Hepatocyte (in vitro differentiated cells): Measurements from ENCODE around the gene SLC25A48. TPM values are rescaled to one million over a fixed set of nuclear protein-coding genes. Genes with fewer than 3 reads are reported as not detected.

Experiments
- DNase-seq: peaks from one replicate; pipeline ENCODE4 v3.0.0-alpha.2; 2016; ENCODE audit warnings: low spot score
- H2AFZ ChIP-seq: fragments of 200-600 bp; sonication (generic); 2 replicates; pipeline ENCODE4 v1.6.0; 2016; ENCODE audit warnings: antibody characterized with exemption, mild to moderate bottlenecking
- H3K27ac ChIP-seq: fragments of 200-600 bp; sonication (generic); 2 replicates; pipeline ENCODE4 v1.5.1; 2016; ENCODE audit warnings: mild to moderate bottlenecking
- H3K27me3 ChIP-seq: fragments of 200-600 bp; sonication (generic); 2 replicates; pipeline ENCODE4 v1.6.1; 2016
- H3K36me3 ChIP-seq: fragments of 200-600 bp; sonication (generic); replicated peaks from 2 replicates; pipeline ENCODE4 v1.5.1; 2016; ENCODE audit warnings: low read depth; ENCODE audit not compliant: insufficient read depth
- H3K4me1 ChIP-seq: fragments of 200-600 bp; sonication (generic); 2 replicates; pipeline ENCODE4 v1.5.1; 2016; ENCODE audit warnings: mild to moderate bottlenecking, moderate library complexity; ENCODE audit not compliant: insufficient read depth
- H3K4me2 ChIP-seq: fragments of 200-600 bp; sonication (generic); 2 replicates; pipeline ENCODE4 v1.6.0; 2016
- H3K4me3 ChIP-seq: fragments of 200-600 bp; sonication (generic); 2 replicates; pipeline ENCODE4 v1.5.1; 2016; ENCODE audit warnings: mild to moderate bottlenecking
- H3K79me2 ChIP-seq: fragments of 200-600 bp; sonication (generic); 2 replicates; pipeline ENCODE4 v1.6.0; 2017; ENCODE audit warnings: mild to moderate bottlenecking
- H3K9me2 ChIP-seq: fragments of 200-600 bp; sonication (generic); replicated peaks from 2 replicates; pipeline ENCODE4 v1.6.0; 2017; ENCODE audit warnings: mild to moderate bottlenecking; ENCODE audit not compliant: insufficient read depth
- H3K9me3 ChIP-seq: fragments of 200-600 bp; sonication (generic); 2 replicates; pipeline ENCODE4 v1.5.1; 2016; ENCODE audit warnings: low read depth, mild to moderate bottlenecking
- H4K20me1 ChIP-seq: fragments of 200-600 bp; sonication (generic); 2 replicates; pipeline ENCODE4 v1.6.0; 2016; ENCODE audit warnings: mild to moderate bottlenecking; ENCODE audit not compliant: insufficient read depth, poor library complexity, severe bottlenecking
- CTCF ChIP-seq: fragments of 200-600 bp; sonication (generic); IDR thresholded peaks from 2 replicates; pipeline ENCODE4 v1.5.1; 2016; ENCODE audit warnings: antibody characterized with exemption, mild to moderate bottlenecking; ENCODE audit not compliant: poor library complexity
- EZH2 ChIP-seq: fragments of 200-600 bp; sonication (generic); IDR thresholded peaks from 2 replicates; pipeline ENCODE4 v1.6.1; 2016; ENCODE audit warnings: antibody characterized with exemption, mild to moderate bottlenecking, borderline replicate concordance
- EZH2phosphoT487 ChIP-seq: fragments of 200-600 bp; sonication (generic); IDR thresholded peaks from one replicate; pipeline ENCODE4 v1.6.1; 2018; ENCODE audit warnings: antibody characterized with exemption, mild to moderate bottlenecking, low read depth, moderate library complexity; ENCODE audit not compliant: unreplicated experiment, severe bottlenecking
- WGBS: methylation state at CpG from one replicate; pipeline ENCODE4 v1.1.6; 2016; ENCODE audit warnings: low lambda C conversion rate; ENCODE audit errors: missing lambda C conversion rate; 5-methylcytosine and 5-hydroxymethylcytosine counted together
- polyA plus RNA-seq: library from polyadenylated mRNA; unstranded; fragments of >200 nt; fragmentation: Nextera tagmentation; extraction: Ambion mirVana; gene quantifications from 2 replicates; pipeline ENCODE4 v1.2.1, GENCODE V29; 2016
- total RNA-seq: library from RNA; depleted of rRNA; stranded (reverse); fragments of >200 nt; gene quantifications from 2 replicates; pipeline ENCODE4 v1.2.3, GENCODE V29; 2014

Gene SLC25A48
- total and polyA plus RNA-seq, 2 experiments from 2014 or later: 0.79 to 1.0 TPM

GRCh38 chr5:135890867-135891266, 56.4 kb downstream of the SLC25A48 start:
- peaks cover 7% of the 10 kb centered on the region for H3K4me1 ChIP-seq
- no peak overlapping the region for H2AFZ ChIP-seq
- WGBS: 88% methylated on average over 5 of the region's 5 CpGs
- no peaks in the 10 kb centered on the region for H3K9me3 ChIP-seq
- no peak for DNase-seq
- peaks cover 8% of the 10 kb centered on the region for H3K27me3 ChIP-seq
- no peak overlapping the region for H3K4me3 ChIP-seq
- no peaks in the 10 kb centered on the region for H3K36me3 ChIP-seq
- TF ChIP-seq EZH2phosphoT487: no peak
- no peak for TF ChIP-seq CTCF
- no peak for TF ChIP-seq EZH2
- H3K79me2 ChIP-seq: no peaks in the 10 kb centered on the region
- no peak overlapping the region for H3K4me2 ChIP-seq
- H4K20me1 ChIP-seq: no peaks in the 10 kb centered on the region
- H3K27ac ChIP-seq: no peak overlapping the region
- H3K9me2 ChIP-seq: no peaks in the 10 kb centered on the region

GRCh38 chr5:135891268-135891667, 56.8 kb downstream of the SLC25A48 start:
- no peaks in the 10 kb centered on the region for H3K9me3 ChIP-seq
- H3K27me3 ChIP-seq: peaks cover 10% of the 10 kb centered on the region
- H3K36me3 ChIP-seq: no peaks in the 10 kb centered on the region
- peaks cover 7% of the 10 kb centered on the region for H3K4me1 ChIP-seq
- H3K27ac ChIP-seq: no peak overlapping the region
- H4K20me1 ChIP-seq: no peaks in the 10 kb centered on the region
- WGBS: 54% methylated on average over 2 of the region's 2 CpGs
- no peaks in the 10 kb centered on the region for H3K79me2 ChIP-seq
- no peak for TF ChIP-seq EZH2
- TF ChIP-seq CTCF: no peak
- TF ChIP-seq EZH2phosphoT487: no peak
- no peak overlapping the region for H3K4me3 ChIP-seq
- no peak overlapping the region for H2AFZ ChIP-seq
- H3K9me2 ChIP-seq: no peaks in the 10 kb centered on the region
- DNase-seq: no peak
- no peak overlapping the region for H3K4me2 ChIP-seq

GRCh38 chr5:135891791-135892190, 57.3 kb downstream of the SLC25A48 start:
- Histone ChIP-seq H3K36me3 (no peaks in the 10 kb centered on the region), H3K4me3 (no peak overlapping the region), H3K27me3 (peaks cover 11% of the 10 kb centered on the region), H4K20me1 (no peaks in the 10 kb centered on the region), H2AFZ (no peak overlapping the region), H3K9me2 (no peaks in the 10 kb centered on the region), H3K4me2 (no peak overlapping the region), H3K79me2 (no peaks in the 10 kb centered on the region), H3K4me1 (peaks cover 7% of the 10 kb centered on the region), H3K9me3 (no peaks in the 10 kb centered on the region), H3K27ac (no peak overlapping the region)
- no peak for DNase-seq
- peak; percentile 28 for TF ChIP-seq CTCF
- no peak for TF ChIP-seq EZH2phosphoT487
- TF ChIP-seq EZH2: no peak

DNA sequence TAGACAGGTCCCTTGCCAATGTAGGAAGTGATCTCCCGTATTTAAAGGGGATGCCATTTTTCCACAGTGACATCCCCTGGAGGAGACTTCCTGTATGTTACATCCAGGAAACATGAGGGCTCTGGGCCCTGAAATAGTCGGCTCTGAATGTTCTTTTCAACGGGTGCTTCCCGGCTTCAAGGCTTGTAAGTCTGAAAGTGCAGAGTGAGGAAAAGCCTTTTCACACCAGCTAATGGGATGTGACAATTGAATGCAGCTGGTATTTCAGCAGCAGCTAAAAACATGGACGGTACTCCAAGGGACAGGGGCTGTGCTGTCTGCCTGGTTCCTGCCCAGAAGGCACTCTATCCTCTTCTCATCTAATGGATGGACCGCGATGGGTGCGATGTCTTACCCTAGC, 59.8 kb downstream of the SLC25A48 start:
- no peaks in the 10 kb centered on the region for H3K9me2 ChIP-seq
- H3K9me3 ChIP-seq: no peaks in the 10 kb centered on the region
- H3K27ac ChIP-seq: no peak overlapping the region
- DNase-seq: no peak
- H3K36me3 ChIP-seq: no peaks in the 10 kb centered on the region
- H3K4me2 ChIP-seq: no peak overlapping the region
- no peak for TF ChIP-seq EZH2phosphoT487
- no peak for TF ChIP-seq EZH2
- no peak for TF ChIP-seq CTCF
- H4K20me1 ChIP-seq: no peaks in the 10 kb centered on the region
- no peaks in the 10 kb centered on the region for H3K4me1 ChIP-seq
- H3K4me3 ChIP-seq: no peak overlapping the region
- H3K79me2 ChIP-seq: no peaks in the 10 kb centered on the region
- H2AFZ ChIP-seq: no peak overlapping the region
- WGBS: 68% methylated on average over 8 of the region's 8 CpGs
- peaks cover 24% of the 10 kb centered on the region for H3K27me3 ChIP-seq
